Lung (tissue), 12 donors: ENCODE measurements around the gene NDUFA13. TPM values are rescaled to one million over a fixed set of nuclear protein-coding genes. Genes with fewer than 3 reads are reported as not detected.

Experiments
- ATAC-seq: fragments of 200-7000 bp; cut with Tn5 transposase; one replicate; pipeline ENCODE4 v1.9.1; 2020; ENCODE audit warnings: moderate number of reproducible peaks; ENCODE audit not compliant: insufficient read depth, low FRiP score
- DNase-seq, 3 donors: peaks; one replicate each; pipeline ENCODE4 v3.0.0-alpha.2; 2013 to 2017
- H3K27ac ChIP-seq, 2 donors: one replicate each; pipeline ENCODE4 v1.5.1; 2013; ENCODE audit warnings: mild to moderate bottlenecking in 2 of 2, moderate library complexity in 2 of 2, control low read depth in 1 of 2, inconsistent platforms in 1 of 2, low read depth in 1 of 2, low read length in 1 of 2
- H3K27me3 ChIP-seq, 3 donors: one replicate each; pipeline ENCODE4 v1.5.1; 2013; ENCODE audit warnings: low read length in 2 of 3; ENCODE audit not compliant: control insufficient read depth in 3 of 3, insufficient read depth in 3 of 3
- H3K36me3 ChIP-seq, 4 donors: one replicate each; pipeline ENCODE4 v1.5.1; 2013; ENCODE audit warnings: low read length in 4 of 4, mild to moderate bottlenecking in 1 of 4, moderate library complexity in 1 of 4; ENCODE audit not compliant: control insufficient read depth in 4 of 4, insufficient read depth in 4 of 4
- H3K4me1 ChIP-seq, 5 donors: one replicate each; pipeline ENCODE4 v1.5.1; 2013; ENCODE audit warnings: low read length in 5 of 5, mild to moderate bottlenecking in 2 of 5, moderate library complexity in 1 of 5; ENCODE audit not compliant: control insufficient read depth in 5 of 5, insufficient read depth in 5 of 5
- H3K4me3 ChIP-seq: one replicate; pipeline ENCODE4 v1.5.1; 2013; ENCODE audit warnings: mild to moderate bottlenecking, control low read depth, moderate library complexity
- H3K9ac ChIP-seq, 2 donors: one replicate each; pipeline ENCODE4 v1.5.1; 2013; ENCODE audit warnings: low read length in 2 of 2, control low read depth in 1 of 2; ENCODE audit not compliant: insufficient read depth in 1 of 2
- H3K9me3 ChIP-seq, 4 donors: one replicate each; pipeline ENCODE4 v1.5.1; 2013; ENCODE audit warnings: low read length in 3 of 4, mild to moderate bottlenecking in 1 of 4, moderate library complexity in 1 of 4; ENCODE audit not compliant: control insufficient read depth in 4 of 4, insufficient read depth in 3 of 4
- CTCF ChIP-seq: IDR thresholded peaks from 2 replicates; pipeline ENCODE4 v1.5.1; 2012; ENCODE audit warnings: mild to moderate bottlenecking; ENCODE audit errors: control extremely low read depth, extremely low read depth
- WGBS, 2 donors: extraction: QIAGEN DNeasy Blood & Tissue Kit; methylation state at CpG; one replicate each; pipeline ENCODE4 v1.1.7; 2013; 5-methylcytosine and 5-hydroxymethylcytosine counted together
- polyA plus RNA-seq, 2 donors: library from polyadenylated mRNA; stranded (reverse); fragments of 200-250 nt; gene quantifications; one replicate each; pipeline ENCODE4 v1.2.1, GENCODE V29; 2013
- total RNA-seq, 2 donors: library from RNA; depleted of rRNA in 1 of 2; stranded (reverse); fragments of >200 nt in 1 of 2; gene quantifications; one replicate each; pipeline ENCODE4 v1.2.1, GENCODE V29; 2014 to 2021
- donor health status: control.
- donor health status: control.
- donor health status: Bipolar disorder and iron deficiency.
- donor health status: healthy.
- donor health status: DM: yes; HTN: yes; CAD: no.

Gene NDUFA13
- total and polyA plus RNA-seq, 4 donors = 63.7 to 360 (median 311) TPM

DNA sequence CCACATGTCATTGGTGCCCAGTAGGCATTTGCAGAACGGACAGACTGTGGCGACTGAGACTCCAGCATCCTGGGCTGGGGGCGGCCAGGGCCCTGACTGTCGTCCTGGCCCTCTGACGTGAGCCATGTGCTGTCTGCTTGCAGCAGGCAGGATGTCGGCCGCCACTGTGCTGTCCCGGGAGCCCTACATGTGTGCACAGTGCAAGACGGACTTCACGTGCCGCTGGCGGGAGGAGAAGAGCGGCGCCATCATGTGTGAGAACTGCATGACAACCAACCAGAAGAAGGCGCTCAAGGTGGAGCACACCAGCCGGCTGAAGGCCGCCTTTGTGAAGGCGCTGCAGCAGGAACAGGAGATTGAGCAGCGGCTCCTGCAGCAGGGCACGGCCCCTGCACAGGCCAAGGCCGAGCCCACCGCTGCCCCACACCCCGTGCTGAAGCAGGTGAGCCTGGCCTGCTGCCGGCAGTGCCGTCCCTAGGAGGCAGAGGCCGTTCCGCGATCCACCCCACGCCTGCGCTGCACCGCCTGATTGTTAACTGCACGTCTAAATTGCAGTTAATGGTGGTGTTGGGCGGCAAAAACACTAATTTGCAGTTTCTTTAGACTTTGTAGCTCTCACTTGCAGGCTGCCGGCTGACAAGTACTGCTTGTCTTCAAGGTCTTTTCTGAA, 14.9 kb upstream of the NDUFA13 start:
- Histone ChIP-seq H3K4me3 (no peak overlapping the region), H3K27ac (no peak overlapping the region), H3K4me1 (no peaks in the 10 kb centered on the region), H3K36me3 (peaks cover 9 to 90% (median 40%) of the 10 kb centered on the region in 4 donors), H3K9ac (no peak overlapping the region), H3K27me3 (no peaks in the 10 kb centered on the region), H3K9me3 (no peaks in the 10 kb centered on the region)
- 94 to 96% methylated on average over 34 of the region's 34 CpGs for WGBS, 2 donors
- no peak for TF ChIP-seq CTCF
- DNase-seq (no peak), ATAC-seq (no peak)

DNA sequence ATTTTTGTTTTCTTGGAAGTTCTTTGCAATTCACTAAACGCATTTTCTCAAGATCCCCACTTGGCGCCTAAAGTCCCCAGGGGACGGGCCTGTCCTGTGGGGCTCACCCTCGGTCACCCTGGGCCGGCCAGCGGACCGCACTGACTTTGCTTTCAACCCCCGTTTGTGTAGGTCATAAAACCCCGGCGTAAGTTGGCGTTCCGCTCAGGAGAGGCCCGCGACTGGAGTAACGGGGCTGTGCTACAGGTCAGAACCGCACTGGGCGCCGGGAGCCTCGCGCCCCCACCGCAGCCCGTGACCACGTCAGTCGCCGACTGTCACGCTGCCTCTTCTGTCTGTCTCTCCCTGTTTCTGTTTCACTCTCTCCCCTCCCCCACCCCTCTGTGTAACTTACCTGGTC, 14.2 kb upstream of the NDUFA13 start:
- H3K36me3 ChIP-seq = peaks cover 13 to 88% (median 40%) of the 10 kb centered on the region in 4 donors
- no peaks in the 10 kb centered on the region for H3K27me3 ChIP-seq
- H3K9ac ChIP-seq = no peak overlapping the region
- no peaks in the 10 kb centered on the region for H3K9me3 ChIP-seq
- H3K27ac ChIP-seq = no peak overlapping the region
- DNase-seq = no peak
- WGBS, 2 donors = 96 to 98% methylated on average over 22 to 26 of the region's 26 CpGs
- ATAC-seq = no peak
- H3K4me1 ChIP-seq = no peaks in the 10 kb centered on the region
- TF ChIP-seq CTCF = no peak
- no peak overlapping the region for H3K4me3 ChIP-seq

GRCh38 chr19:19502281-19502680, 13.7 kb upstream of the NDUFA13 start:
- Histone ChIP-seq H3K9me3 (no peaks in the 10 kb centered on the region), H3K9ac (no peak overlapping the region), H3K27me3 (no peaks in the 10 kb centered on the region), H3K27ac (no peak overlapping the region), H3K4me3 (no peak overlapping the region), H3K36me3 (peaks cover 13 to 85% (median 40%) of the 10 kb centered on the region in 4 donors), H3K4me1 (no peaks in the 10 kb centered on the region)
- whole genome bisulfite sequencing, 2 donors = 96 to 97% methylated on average over 19 of the region's 19 CpGs
- TF ChIP-seq CTCF = no peak
- no peak for ATAC-seq
- DNase-seq = no peak
